Stomach (tissue), 4 donors: ENCODE measurements around the gene DHX58.

Experiments
- CTCF ChIP-seq, 7 experiments: fragments of 450-650 bp in 4 of 7; fragments of 200-600 bp in 3 of 7; sonication (generic) in 3 of 7; IDR thresholded peaks; one replicate each; pipeline ENCODE4 v1.5.1; 2016 to 2019; ENCODE audit warnings: antibody characterized with exemption in 7 of 7, control low read depth in 2 of 7, mild to moderate bottlenecking in 1 of 7
- POLR2A ChIP-seq, 4 donors: fragments of 450-650 bp; IDR thresholded peaks; one replicate each; pipeline ENCODE4 v1.6.1; 2016; ENCODE audit warnings: antibody characterized with exemption in 4 of 4, control low read depth in 2 of 4, mild to moderate bottlenecking in 1 of 4, moderate library complexity in 1 of 4
- POLR2AphosphoS5 ChIP-seq, 3 donors: sonication (generic); formaldehyde crosslinking; IDR thresholded peaks; one replicate each; pipeline ENCODE4 v1.6.1; 2016; ENCODE audit warnings: antibody characterized with exemption in 3 of 3

GRCh38 chr17:42127414-42127813 lies 14.9 kb upstream of the DHX58 start:
- TF ChIP-seq POLR2A (IDR thresholded peaks at IDR 0.05) (no peak), CTCF (IDR thresholded peaks at IDR 0.05) (no peak), POLR2AphosphoS5 (IDR thresholded peaks at IDR 0.05) (no peak)
